GM21529 (cell line): Measurements from ENCODE around the gene ARR3.
"Not testable (repeated sequence)": the region's sequence is repeated elsewhere in the genome, so short reads cannot be mapped to it uniquely, and the experiment has no call there.

ENCODE experiments used
- ATAC-seq: cut with Tn5 transposase; IDR thresholded peaks from one replicate; pipeline ENCODE4 v1.9.1; 2021; ENCODE audit not compliant: unreplicated experiment

The ARR3 gene

DNA sequence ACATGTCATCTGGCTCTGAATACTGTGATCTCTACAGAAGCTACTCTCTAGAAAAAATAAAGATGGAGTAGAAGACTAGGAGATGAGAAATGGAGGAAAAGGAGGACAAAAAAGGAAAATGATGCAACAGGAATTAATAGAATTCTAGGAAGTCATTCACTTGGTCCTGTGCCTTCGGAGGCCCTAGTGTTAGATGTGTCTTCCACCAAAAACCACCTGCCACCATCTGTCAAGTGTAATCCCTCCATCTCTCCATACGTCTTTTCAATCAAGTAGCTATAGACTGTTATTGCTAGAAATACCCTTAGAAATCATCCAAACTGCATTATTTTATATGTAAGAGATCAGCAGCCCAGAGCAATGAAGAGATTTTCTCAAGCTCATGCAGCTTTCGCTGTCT lies 10.9 kb downstream of the ARR3 start:
- ATAC-seq: no peak

DNA sequence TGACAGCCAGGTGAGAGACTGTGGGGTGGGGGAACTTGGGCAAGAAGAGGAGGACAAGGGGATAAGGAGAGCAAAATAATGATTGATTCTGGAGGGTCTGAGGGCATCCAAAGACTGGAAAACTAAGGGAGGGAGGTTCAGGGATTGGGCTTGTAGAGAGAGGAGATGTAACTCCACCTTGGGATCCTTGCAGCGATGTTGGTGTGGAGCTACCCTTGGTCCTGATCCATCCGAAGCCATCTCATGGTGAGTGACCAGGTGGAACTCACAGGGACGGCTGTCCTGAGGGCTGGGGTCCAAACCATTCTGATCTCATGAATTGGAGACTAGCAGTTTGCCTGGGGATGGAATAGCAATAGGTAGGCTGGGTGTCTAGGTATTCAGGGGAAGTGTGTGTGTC lies 12.4 kb downstream of the ARR3 start:
- no peak for ATAC-seq

DNA sequence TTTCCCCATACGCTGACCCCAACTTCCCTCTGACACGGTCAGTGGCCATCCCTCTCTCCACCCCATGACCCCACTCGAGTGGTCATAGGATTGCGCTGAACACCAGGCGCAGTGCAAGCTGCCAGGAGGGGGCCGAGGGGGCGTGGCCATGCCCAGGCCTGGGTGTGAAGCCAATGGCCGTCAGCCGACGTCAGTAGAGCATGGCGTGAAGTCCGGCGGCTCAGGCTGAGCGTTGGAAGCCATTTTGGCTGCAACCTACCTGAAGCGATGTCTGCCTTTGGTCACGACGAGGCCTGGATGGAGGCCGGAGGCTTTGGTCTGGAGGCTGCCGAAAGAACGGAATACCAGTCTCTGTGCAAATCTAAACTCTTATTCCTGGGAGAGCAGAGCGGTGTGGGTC lies 13.8 kb downstream of the ARR3 start, which contains the start of gene RAB41:
RAB41 (plus strand) TSS at position 222 of the 400 bp plus-strand sequence; CDS start at position 268, 46 bp downstream.
- no peak for ATAC-seq

DNA sequence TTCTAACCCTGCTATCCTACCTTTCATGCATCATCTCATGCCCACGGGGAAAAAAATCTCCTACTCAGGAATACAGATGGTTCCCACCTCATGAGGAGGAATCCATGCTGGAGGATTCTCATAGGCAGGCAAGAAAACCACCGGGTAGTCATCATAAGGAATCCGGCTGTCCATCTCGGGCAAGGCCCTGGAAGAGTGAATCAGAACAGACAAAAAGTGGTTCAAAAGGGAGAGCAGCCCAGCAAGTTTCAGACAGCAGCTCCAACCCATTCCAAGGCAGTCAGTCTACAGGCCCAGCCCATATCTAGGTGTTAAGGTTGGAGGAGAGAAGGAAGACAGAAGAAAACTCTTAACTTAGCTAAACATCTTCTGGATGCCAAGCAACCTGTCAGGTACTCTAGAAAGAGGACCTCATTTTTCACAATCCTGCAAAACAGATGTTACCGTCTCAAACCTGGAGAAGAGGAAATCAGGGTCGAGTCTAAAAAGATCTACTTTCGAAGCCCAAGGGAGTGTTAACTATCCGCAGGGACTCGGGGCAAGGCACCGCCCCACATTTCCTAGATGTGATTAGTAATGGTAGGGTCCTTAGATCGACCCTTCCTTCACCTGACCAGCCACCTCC lies 21.1 kb downstream of the ARR3 start:
- ATAC-seq: no peak

DNA sequence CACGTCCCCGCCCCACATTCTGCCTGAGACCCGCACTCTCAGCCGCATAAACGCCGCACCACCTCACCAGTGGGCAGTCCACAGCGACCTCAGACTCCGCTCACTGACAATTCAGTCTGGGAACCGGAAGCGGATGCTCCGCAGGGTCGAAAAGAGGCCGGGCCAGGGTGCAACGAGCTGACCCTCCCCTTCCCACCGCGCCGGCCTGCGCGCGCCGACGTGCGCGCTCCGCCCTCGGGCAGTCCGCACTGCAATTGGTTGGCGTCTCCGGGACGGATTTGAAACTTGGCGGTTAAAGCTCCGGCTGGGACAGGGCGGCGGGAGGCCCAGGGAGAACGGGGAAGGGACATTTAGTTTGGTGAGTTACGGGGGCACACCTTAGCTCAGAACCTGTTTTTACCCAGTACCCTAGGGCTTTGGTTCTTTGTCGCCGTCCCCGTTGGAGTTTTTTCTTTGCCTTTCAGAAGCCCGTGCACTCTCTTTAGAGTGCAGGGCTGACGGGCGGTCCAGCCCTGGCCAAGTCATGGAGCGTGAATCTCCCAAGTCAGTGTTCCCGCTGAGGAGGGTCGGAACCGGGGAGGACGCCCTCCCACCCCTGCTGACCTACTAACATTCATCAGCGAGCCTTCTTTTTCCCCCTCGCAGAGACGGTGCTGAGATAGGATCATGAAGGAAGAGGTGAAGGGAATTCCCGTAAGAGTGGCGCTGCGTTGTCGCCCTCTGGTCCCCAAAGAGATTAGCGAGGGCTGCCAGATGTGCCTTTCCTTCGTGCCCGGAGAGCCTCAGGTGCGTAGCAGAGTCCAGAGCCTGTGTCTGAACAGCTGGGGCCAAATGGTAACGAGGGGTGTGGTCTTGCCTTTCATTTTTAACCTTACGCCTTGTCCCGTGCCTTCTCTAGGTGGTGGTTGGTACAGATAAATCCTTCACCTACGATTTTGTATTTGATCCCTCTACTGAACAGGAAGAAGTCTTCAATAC lies 21.9 kb downstream of the ARR3 start, which contains the start of the genes KIF4A and PDZD11:
KIF4A (plus strand) TSS at position 312 of the 978 bp plus-strand sequence; CDS start at position 667, 355 bp downstream.
PDZD11 (minus strand) TSS at position 135 of the 978 bp plus-strand sequence. CDS start 586 bp downstream, outside the sequence.
- peak; percentile 97 for ATAC-seq

DNA sequence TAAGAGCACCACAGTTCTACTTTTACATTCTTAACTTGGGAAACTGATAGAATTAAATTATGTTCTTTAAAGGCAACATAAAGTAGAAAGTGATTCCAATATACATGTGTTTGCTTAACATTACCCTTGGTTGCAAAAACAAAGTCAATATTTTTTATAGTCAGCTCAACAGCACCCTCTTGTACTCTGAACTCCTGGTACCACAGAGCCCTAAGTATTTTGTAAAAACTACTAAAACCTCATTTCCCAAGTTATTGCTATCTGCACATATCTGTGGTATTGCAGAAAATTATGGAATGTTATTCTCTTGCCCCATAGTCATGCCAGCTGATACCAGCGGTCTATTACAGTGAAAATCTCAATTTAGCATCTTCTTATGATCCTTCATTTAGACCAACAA lies 24.7 kb downstream of the ARR3 start:
- no peak for ATAC-seq

DNA sequence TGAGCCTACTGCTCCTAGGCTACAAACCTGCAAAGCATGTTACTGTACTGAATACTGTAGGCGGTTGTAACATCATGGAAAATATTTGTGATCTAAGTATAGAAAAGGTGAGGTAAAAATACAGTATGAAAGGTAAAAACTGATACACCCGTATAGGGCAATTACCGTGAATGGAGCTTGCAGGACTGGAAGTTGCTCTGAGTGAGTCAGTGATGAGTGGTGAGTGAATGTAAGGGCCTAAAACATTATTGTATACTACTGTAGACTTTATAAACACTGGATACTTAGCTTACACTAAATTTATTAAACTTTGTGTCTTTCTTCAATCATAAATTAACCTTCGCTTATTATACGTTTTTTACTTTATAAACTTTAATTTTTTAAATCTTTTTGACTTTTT lies 25.5 kb downstream of the ARR3 start:
- ATAC-seq: no peak

DNA sequence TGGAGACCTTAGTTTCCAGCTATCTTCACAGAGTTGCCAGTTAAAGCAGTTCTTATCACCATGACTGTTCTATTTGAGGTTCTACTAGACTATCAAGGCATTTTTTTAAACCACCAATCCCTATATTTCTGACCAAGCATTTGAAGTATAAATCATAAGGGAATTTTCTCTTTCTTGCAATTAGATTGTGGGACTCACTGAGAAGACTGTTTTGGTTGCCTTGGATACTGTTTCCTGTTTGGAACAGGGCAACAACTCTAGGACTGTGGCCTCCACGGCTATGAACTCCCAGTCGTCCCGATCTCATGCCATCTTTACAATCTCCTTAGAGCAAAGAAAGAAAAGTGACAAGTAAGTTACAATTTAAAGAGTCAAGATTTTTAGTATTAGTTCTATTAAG lies 33.6 kb downstream of the ARR3 start:
- no peak for ATAC-seq

DNA sequence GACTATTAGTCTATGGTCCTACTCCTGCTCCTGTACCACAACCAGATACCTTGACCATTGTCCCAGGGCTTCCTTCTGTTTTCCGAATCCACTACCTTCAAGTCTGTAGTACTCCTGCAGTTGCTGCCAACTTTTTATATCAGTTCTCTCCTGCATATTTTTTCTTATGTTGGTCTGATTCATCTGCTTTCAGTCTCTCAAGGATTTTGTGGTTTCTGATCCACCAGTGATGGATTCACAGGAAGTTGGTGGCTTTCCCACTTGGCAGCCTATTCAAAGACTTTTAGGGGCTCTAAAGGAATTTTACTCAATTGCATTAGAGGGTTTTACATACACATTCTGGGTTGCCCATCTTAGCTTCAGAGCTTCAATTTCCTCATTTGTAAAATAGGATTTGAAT lies 45.4 kb downstream of the ARR3 start:
- ATAC-seq: no peak

DNA sequence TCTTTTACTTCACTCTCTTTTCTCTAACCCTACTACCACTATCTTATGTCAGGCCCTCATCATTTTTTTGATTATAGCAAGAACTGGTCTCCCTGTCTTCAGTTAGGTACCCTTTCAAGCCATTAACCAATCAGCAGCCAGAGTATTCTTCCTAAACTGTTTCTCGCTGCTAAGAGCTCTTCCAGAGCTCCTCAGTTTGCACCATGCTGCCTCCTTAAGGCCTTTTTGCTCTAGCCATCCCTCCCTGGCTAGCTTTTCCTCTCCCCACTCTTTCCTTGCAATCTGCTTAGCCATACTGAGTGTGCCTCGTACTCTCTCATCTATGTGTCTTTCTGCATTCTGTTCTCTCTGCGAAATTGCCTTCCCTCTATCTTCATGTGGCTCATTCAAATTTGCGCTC lies 54.6 kb downstream of the ARR3 start:
- no peak for ATAC-seq

DNA sequence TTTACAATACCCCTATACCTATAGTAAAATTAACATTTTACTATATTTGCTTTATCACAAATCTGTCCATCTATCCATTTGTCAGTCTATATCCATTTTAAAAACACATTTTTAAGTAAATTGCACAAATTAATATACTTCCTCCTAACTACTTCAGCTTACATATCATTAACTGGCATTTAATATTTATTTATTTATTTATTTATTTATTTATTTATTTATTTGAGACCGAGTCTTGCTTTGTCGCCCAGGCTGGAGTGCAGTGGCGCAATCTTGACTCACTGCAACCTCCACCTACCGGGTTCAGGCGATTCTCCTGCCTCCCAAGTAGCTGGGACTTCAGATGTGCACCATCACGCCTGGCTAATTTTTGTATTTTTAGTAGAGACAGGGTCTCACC lies 55.5 kb downstream of the ARR3 start:
- not testable (repeated sequence) for ATAC-seq

DNA sequence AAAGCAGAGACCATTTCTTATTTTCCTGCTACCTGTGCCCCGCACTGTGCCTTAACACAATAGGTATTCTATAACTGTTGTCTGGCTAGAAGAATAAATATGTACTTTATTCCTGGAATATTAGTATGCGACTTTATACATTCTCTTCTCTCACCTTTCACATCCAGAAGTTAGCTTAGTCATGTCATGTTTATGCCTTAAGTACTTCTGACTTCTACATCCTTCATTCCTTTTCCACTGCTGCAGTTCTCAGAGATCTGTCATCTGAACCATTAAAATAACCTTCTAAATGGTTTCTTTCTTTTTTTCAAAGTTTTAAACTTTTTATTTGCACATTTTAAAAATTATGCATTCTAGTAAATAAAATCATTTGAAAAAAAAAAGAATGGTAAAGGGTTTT lies 56.2 kb downstream of the ARR3 start:
- ATAC-seq: no peak

DNA sequence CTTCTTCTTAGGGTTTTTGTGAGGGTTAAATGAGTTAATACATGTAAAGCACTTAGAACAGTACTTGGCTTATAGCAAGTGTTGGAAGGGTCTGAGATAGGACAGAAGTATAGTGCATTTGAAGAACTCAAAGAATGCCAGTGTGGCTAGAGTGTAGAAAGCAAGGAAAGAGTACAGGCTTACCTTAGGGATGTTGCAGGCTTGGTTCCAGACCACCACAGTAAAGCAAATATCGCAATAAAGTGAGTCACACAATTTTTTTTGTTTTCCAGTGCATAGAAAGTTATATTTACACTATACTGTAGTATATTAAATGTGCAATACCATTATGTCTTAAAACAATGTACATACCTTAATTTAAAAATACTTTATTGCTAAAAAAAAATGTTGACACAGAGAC lies 63.0 kb downstream of the ARR3 start:
- ATAC-seq: no peak
